ENCODE measurements around the gene PTPN5. TPM values are rescaled to one million over a fixed set of nuclear protein-coding genes. Genes with fewer than 3 reads are reported as not detected.

PTPN5 gene
- total RNA-seq, 1 donor from 2014 or later: 0.47 TPM

DNA sequence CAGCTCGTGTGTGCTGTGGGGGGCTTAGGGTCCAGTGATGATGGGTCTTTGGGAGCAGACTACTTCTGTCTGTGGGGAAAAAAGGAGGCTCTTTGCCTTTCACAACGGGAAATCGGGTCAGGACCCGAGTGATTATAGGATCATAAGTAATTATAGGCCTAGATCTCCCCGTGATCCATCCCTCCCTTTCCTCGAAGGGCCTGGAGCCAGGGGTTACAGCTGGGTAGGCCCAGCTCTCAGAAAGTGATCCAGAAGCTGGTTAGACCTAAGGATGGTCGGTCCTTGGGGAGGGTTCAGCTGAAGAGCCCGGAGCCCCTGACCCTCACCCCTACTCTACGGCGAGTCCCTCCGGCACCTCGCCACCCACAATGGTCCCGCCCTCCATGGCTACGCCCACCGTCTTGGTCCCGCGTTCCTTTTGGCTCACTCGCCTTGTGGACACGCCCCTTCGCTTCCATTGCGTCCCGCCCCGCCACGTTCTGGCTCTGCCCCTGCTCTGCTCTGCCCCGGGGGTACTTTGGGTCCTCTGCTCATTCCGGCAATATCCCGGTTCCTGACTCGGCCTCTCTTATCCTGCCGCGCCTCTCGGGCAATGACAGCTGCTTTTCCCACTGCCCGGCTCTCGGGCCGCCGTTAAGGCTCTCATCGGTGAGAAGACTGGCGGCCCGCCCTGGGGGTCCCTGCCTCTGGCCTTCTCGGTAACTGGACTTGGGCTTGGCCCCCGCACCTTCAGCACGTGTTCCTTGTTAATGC, 70.6 kb downstream of the PTPN5 start:
- no peaks in the 10 kb centered on the region for H3K9me3 ChIP-seq (replicated peaks)
- TF ChIP-seq, protein P1, sequence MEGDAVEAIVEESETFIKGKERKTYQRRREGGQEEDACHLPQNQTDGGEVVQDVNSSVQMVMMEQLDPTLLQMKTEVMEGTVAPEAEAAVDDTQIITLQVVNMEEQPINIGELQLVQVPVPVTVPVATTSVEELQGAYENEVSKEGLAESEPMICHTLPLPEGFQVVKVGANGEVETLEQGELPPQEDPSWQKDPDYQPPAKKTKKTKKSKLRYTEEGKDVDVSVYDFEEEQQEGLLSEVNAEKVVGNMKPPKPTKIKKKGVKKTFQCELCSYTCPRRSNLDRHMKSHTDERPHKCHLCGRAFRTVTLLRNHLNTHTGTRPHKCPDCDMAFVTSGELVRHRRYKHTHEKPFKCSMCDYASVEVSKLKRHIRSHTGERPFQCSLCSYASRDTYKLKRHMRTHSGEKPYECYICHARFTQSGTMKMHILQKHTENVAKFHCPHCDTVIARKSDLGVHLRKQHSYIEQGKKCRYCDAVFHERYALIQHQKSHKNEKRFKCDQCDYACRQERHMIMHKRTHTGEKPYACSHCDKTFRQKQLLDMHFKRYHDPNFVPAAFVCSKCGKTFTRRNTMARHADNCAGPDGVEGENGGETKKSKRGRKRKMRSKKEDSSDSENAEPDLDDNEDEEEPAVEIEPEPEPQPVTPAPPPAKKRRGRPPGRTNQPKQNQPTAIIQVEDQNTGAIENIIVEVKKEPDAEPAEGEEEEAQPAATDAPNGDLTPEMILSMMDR (IDR thresholded peaks at IDR 0.05; ENCODE audit: borderline replicate concordance): no peak
- intact Hi-C loops (cut with micrococcal nuclease): no loop called here
- peaks cover 19% of the 10 kb centered on the region for H3K4me1 ChIP-seq
- H3K36me3 ChIP-seq: no peaks in the 10 kb centered on the region
- peak overlapping the region; percentile 72 for H3K27ac ChIP-seq (replicated peaks)
- no peaks in the 10 kb centered on the region for H3K27me3 ChIP-seq (ENCODE audit: low read depth)
- peak overlapping the region; percentile 80 for H3K4me3 ChIP-seq
- DNase-seq: peak; percentile 85

DNA sequence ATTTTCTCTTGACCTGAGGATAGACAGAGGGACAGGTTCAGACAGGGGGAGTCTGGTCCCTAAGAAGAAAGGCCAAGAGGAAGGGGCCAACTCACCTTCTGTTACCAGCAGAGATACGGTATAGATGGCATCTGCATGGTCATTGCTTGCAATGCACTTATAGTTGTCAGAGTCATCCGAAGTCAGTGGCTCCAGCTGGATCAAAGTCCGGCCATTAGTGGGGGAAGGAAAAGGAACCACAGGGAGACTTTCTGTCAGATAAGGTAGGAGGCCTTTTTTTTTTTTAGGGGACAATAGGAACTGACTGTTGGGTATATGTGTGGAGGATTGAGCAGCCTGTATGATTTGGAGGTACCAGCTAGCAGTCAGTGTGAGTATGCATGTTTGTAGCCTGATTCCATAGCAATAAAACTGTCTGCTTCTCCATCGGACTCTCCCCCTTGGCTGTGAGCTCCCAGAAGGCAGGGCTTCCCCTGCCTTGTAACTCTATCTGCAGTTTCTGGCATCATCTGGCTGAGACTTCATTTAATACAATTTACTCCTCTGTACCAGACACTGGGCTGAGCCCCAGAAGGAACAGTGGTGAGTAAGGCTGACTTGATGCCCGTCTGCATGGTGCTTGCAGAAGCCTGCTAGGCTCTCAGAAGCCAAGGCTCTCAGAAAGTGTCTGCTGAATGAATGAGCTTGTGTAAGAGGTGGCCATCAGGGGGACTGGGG, 71.3 kb downstream of the PTPN5 start:
- peak overlapping the region; percentile 72 for H3K27ac ChIP-seq (replicated peaks)
- intact Hi-C loops (cut with micrococcal nuclease): no loop called here
- TF ChIP-seq, protein P1 (IDR thresholded peaks at IDR 0.05; ENCODE audit: borderline replicate concordance): no peak
- H3K9me3 ChIP-seq (replicated peaks): no peaks in the 10 kb centered on the region
- H3K27me3 ChIP-seq (ENCODE audit: low read depth): no peaks in the 10 kb centered on the region
- no peaks in the 10 kb centered on the region for H3K36me3 ChIP-seq
- H3K4me3 ChIP-seq: peak overlapping the region; percentile 80
- H3K4me1 ChIP-seq: peaks cover 19% of the 10 kb centered on the region
- no peak for DNase-seq

DNA sequence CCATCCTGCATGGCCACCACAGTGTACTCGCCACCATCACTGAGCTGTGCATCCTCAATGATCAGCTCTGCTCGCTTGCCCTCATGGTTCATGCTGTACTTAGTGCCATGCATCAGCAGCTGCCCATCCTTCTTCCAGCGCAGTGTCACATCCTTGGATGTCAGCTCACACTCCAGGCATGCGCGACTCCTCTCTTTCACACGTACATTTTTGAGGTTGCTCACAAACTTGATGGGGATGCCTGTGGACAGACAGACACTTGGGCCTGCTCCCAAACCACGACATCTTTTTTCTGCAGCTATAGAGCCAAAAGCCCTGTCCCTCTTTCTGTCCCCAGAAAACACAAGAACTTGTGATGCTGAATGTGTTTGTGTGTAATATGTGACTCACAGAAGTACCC, 76.1 kb downstream of the PTPN5 start:
- DNase-seq: no peak
- H3K4me1 ChIP-seq: peaks cover 4% of the 10 kb centered on the region

DNA sequence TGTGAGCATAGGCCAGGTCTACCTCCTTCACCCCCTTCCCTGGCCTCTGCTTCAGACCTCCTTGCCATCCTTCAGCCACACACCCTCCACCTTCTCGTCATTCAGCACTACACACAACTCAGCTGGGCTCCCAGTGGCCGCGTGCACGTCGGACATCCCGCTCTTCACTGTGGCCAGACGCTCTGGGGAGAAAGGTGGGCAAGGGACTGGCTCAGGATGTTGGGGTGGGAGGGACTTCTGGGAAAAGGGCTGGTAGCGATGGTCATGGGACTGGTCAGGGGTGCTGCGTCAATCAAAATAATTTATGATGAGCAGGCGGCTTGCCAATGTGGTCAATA, 77.2 kb downstream of the PTPN5 start:
- Histone ChIP-seq H3K9me3 (replicated peaks) (no peaks in the 10 kb centered on the region), H3K27ac (replicated peaks) (no peak overlapping the region), H3K4me3 (no peak overlapping the region), H3K27me3 (ENCODE audit: low read depth) (no peaks in the 10 kb centered on the region), H3K36me3 (no peaks in the 10 kb centered on the region), H3K4me1 (no peaks in the 10 kb centered on the region)
- TF ChIP-seq, protein P1 (IDR thresholded peaks at IDR 0.05; ENCODE audit: borderline replicate concordance): no peak
- no peak for DNase-seq
- intact Hi-C loops (cut with micrococcal nuclease): no loop called here

More for the DNA sequence above, 76.1 kb downstream of the PTPN5 start:
- no peak overlapping the region for H3K27ac ChIP-seq (replicated peaks)
- no peaks in the 10 kb centered on the region for H3K27me3 ChIP-seq (ENCODE audit: low read depth)
- TF ChIP-seq, protein P1 (IDR thresholded peaks at IDR 0.05; ENCODE audit: borderline replicate concordance): no peak
- H3K9me3 ChIP-seq (replicated peaks): no peaks in the 10 kb centered on the region
- intact Hi-C loops (cut with micrococcal nuclease): no loop called here
- no peak overlapping the region for H3K4me3 ChIP-seq
- H3K36me3 ChIP-seq: no peaks in the 10 kb centered on the region

DNA sequence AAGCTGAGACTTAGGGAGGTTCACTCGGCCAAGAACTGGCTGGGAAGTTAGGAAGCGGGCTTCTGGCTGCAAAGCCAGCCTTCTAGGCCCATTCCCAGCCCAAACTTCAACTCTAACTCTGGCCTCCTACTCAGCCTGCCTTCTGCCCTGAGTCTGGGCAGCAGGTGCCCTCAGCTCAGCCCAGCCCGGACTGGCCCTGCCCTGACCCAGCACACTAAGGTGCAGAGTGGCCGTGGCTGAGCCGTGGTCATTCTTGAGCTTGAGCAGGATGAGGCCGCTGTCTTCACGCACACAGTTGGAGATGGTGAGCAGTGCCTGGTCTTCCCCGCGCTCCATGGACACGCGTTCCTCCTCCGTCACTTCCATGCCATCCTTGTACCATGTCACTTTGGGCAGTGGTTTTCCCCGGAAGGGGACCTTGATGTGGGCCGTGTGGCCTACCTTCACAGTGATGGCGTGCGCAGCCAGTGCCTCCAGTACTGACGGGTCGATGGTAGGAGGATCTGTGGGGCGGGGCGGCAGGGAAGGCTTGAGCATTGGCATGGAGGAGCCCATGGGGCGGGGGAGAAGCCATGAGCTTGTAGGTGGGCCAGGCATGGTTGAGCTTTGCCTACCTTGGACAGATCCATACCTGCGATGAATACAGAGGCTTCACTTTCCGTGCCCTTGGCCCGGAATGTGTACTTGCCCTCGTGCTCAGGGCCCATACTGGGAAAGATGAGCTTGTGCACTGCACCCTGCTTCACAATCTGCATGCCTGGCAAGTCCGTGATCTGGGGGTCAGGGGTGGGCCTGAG, 77.8 kb downstream of the PTPN5 start:
- H3K27ac ChIP-seq (replicated peaks): no peak overlapping the region
- TF ChIP-seq, protein P1 (IDR thresholded peaks at IDR 0.05; ENCODE audit: borderline replicate concordance): no peak
- intact Hi-C loops (cut with micrococcal nuclease): no loop called here

More for the DNA sequence above, 77.8 kb downstream of the PTPN5 start:
- no peaks in the 10 kb centered on the region for H3K36me3 ChIP-seq
- no peak for DNase-seq
- no peak overlapping the region for H3K4me3 ChIP-seq
- H3K4me1 ChIP-seq: no peaks in the 10 kb centered on the region
- no peaks in the 10 kb centered on the region for H3K9me3 ChIP-seq (replicated peaks)
- no peaks in the 10 kb centered on the region for H3K27me3 ChIP-seq (ENCODE audit: low read depth)
